ENCODE data around the gene NSUN7.

Gene NSUN7

DNA sequence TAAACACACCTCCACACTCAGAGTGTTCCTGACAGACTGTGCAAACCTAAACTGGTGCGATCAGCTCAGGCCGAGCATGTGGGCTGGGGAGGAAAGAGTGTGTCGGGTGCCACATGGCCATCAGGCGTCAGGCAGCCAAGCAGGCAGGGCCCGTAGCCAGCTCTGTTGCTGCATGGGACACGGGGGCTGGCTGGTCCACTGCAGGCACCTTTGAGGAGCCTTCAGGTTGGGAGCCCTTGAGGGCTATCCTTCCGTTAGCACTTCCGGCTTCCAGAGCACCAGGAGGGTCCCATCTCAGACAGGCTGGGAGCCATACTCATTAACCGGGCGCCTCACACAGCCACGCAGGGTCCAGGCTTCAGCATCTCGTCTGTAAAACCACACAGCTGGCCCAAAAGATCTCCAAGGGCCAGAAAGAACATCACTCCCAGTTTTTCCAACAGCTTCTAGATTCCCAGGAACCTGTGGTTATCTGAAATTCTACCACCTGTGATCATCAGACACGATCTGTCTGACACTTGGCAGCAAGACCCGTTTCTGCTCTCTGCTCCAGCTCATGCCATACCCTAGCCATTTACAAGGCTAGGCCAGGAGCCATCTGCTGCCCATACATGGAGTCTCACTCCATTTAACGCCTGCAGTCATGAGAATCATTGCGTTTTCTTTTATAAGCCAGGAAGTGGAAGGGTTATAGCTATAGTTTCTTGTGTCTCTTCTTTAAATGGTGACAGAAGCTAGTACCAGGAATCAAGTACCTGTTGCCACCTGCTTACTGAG, 87.5 kb downstream of the NSUN7 start:
- Histone ChIP-seq H3K9me2 (replicated peaks; ENCODE audit: control insufficient read depth, low read length) (no peaks in the 10 kb centered on the region), H3K27ac (ENCODE audit: low read depth, low read length) (no peak overlapping the region), H4K20me1 (ENCODE audit: control insufficient read depth, insufficient read depth, low read depth, low read length) (peaks cover 5% of the 10 kb centered on the region; the same call in 1 of the 2 replicates), H3F3A (ENCODE audit: control insufficient read depth, insufficient read depth) (peaks cover 4% of the 10 kb centered on the region), H3K4me3 (ENCODE audit: low read length) (no peak overlapping the region), H3K9me3 (ENCODE audit: control insufficient read depth, insufficient read depth, low read length) (no peaks in the 10 kb centered on the region), H3K79me2 (ENCODE audit: control insufficient read depth, low read length) (peaks cover 6% of the 10 kb centered on the region), H3K4me2 (ENCODE audit: low read length) (no peak overlapping the region), H3K27me3 (ENCODE audit: control insufficient read depth, low read length) (no peaks in the 10 kb centered on the region), H3K36me3 (ENCODE audit: control insufficient read depth, low read length) (no peaks in the 10 kb centered on the region; the same call in 1 of the 2 replicates), H3K4me1 (ENCODE audit: control insufficient read depth, low read length) (peaks cover 23% of the 10 kb centered on the region)
- TF ChIP-seq, protein P1, sequence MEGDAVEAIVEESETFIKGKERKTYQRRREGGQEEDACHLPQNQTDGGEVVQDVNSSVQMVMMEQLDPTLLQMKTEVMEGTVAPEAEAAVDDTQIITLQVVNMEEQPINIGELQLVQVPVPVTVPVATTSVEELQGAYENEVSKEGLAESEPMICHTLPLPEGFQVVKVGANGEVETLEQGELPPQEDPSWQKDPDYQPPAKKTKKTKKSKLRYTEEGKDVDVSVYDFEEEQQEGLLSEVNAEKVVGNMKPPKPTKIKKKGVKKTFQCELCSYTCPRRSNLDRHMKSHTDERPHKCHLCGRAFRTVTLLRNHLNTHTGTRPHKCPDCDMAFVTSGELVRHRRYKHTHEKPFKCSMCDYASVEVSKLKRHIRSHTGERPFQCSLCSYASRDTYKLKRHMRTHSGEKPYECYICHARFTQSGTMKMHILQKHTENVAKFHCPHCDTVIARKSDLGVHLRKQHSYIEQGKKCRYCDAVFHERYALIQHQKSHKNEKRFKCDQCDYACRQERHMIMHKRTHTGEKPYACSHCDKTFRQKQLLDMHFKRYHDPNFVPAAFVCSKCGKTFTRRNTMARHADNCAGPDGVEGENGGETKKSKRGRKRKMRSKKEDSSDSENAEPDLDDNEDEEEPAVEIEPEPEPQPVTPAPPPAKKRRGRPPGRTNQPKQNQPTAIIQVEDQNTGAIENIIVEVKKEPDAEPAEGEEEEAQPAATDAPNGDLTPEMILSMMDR (IDR thresholded peaks at IDR 0.05; ENCODE audit: low read depth, low read length, poor library complexity, severe bottlenecking): no peak
- TF ChIP-seq EZH2phosphoT487 (IDR thresholded peaks at IDR 0.05; ENCODE audit: borderline replicate concordance, low read length): no peak

DNA sequence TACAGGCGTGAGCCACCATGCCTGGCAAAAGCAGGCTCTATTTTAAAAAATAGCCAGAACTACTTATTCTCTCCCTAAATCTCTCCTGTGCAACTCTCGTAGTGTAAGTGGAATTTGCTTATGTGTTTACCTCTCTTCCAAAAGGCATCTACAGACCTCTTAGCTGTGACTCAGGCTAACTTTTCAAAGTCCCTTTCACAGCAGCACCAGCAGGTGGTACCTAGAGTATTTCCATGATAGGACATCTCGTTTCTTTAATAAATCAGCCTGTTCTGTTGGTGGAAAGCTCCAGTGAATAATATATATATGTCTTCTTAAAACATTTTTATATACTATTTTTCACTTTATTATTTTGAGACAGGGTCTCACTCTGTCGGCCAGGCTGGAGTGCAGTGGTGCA, 89.0 kb downstream of the NSUN7 start:
- H3K27me3 ChIP-seq (ENCODE audit: control insufficient read depth, low read length): no peaks in the 10 kb centered on the region
- TF ChIP-seq, protein P1 (IDR thresholded peaks at IDR 0.05; ENCODE audit: low read depth, low read length, poor library complexity, severe bottlenecking): no peak
- TF ChIP-seq EZH2phosphoT487 (IDR thresholded peaks at IDR 0.05; ENCODE audit: borderline replicate concordance, low read length): no peak

DNA sequence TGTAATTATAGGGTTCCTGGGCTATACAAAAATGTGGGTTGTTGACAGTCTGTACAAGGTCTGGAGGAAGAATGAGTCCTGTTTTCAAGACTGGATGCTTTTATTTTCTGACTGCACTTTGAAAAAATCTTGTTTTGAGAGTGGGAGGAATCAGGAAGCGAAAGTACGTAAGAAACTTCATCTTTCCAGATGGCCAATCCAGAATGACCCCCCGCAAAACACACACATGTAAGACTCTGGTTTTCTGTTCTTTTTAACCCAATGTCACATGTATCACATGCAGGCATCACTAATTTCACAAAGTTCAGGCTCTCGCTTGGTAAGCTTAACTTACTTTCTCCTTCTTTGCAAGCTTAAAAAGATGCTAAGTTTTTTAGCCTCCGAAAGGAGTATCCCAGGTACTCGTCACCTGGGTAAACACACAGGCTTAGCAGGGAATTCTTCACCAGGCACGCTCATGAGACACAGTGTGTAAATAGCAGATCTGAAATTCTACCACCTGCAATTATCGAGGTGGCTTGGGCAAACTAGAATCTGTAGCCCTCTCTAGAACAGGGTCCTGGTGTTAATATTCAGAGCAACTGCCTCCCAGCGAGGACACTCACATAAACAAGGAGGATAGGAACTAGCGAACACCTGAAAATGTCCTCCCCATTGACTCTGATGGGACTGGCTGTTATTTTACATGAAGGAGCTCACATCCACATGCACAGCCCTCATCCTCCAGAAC, 90.7 kb downstream of the NSUN7 start:
- peaks cover 5% of the 10 kb centered on the region; the same call in 1 of the 2 replicates for H4K20me1 ChIP-seq (ENCODE audit: control insufficient read depth, insufficient read depth, low read depth, low read length)
- H3K9me2 ChIP-seq (replicated peaks; ENCODE audit: control insufficient read depth, low read length): no peaks in the 10 kb centered on the region
- peak overlapping the region; percentile 52 for H3K4me3 ChIP-seq (ENCODE audit: low read length)
- no peaks in the 10 kb centered on the region for H3K9me3 ChIP-seq (ENCODE audit: control insufficient read depth, insufficient read depth, low read length)
- H3K27ac ChIP-seq (ENCODE audit: low read depth, low read length): peak overlapping the region; percentile 44
- peaks cover 6% of the 10 kb centered on the region for H3K79me2 ChIP-seq (ENCODE audit: control insufficient read depth, low read length)
- H3K27me3 ChIP-seq (ENCODE audit: control insufficient read depth, low read length): no peaks in the 10 kb centered on the region
- no peaks in the 10 kb centered on the region for H3K36me3 ChIP-seq (ENCODE audit: control insufficient read depth, low read length)
- H3F3A ChIP-seq (ENCODE audit: control insufficient read depth, insufficient read depth): peaks cover 4% of the 10 kb centered on the region
- no peak for TF ChIP-seq EZH2phosphoT487 (IDR thresholded peaks at IDR 0.05; ENCODE audit: borderline replicate concordance, low read length)
- TF ChIP-seq, protein P1 (IDR thresholded peaks at IDR 0.05; ENCODE audit: low read depth, low read length, poor library complexity, severe bottlenecking): no peak
- H3K4me1 ChIP-seq (ENCODE audit: control insufficient read depth, low read length): peaks cover 36% of the 10 kb centered on the region
- peak overlapping the region; percentile 74 for H3K4me2 ChIP-seq (ENCODE audit: low read length)

More for the DNA sequence above, 89.0 kb downstream of the NSUN7 start:
- Histone ChIP-seq H3K9me3 (ENCODE audit: control insufficient read depth, insufficient read depth, low read length) (no peaks in the 10 kb centered on the region), H3K79me2 (ENCODE audit: control insufficient read depth, low read length) (peaks cover 6% of the 10 kb centered on the region), H4K20me1 (ENCODE audit: control insufficient read depth, insufficient read depth, low read depth, low read length) (peaks cover 5% of the 10 kb centered on the region; the same call in 1 of the 2 replicates), H3K4me2 (ENCODE audit: low read length) (no peak overlapping the region), H3K4me3 (ENCODE audit: low read length) (no peak overlapping the region), H3K9me2 (replicated peaks; ENCODE audit: control insufficient read depth, low read length) (no peaks in the 10 kb centered on the region), H3K4me1 (ENCODE audit: control insufficient read depth, low read length) (peaks cover 36% of the 10 kb centered on the region), H3K36me3 (ENCODE audit: control insufficient read depth, low read length) (no peaks in the 10 kb centered on the region), H3K27ac (ENCODE audit: low read depth, low read length) (no peak overlapping the region), H3F3A (ENCODE audit: control insufficient read depth, insufficient read depth) (peaks cover 4% of the 10 kb centered on the region)
